Small intestine (tissue), 7 donors: ENCODE data around the gene GOLT1B. TPM values are rescaled to one million over a fixed set of nuclear protein-coding genes. Genes with fewer than 3 reads are reported as not detected.

Experiments
- DNase-seq, 2 donors: peaks; one replicate each; pipeline versions ENCODE4 v3.0.0 to v3.0.0-alpha.2; 2013
- FAIRE-seq: peaks from 2 replicates; lab custom pipeline; 2012; peaks lifted over from hg19 to GRCh38; lab: Jason Lieb, UNC
- H3K27ac ChIP-seq, 3 donors: one replicate each; pipeline ENCODE4 v1.5.1; 2013; ENCODE audit warnings: low read length in 2 of 3, mild to moderate bottlenecking in 2 of 3, control low read depth in 1 of 3, inconsistent platforms in 1 of 3, low read depth in 1 of 3, moderate library complexity in 1 of 3
- H3K27me3 ChIP-seq, 3 donors: one replicate each; pipeline ENCODE4 v1.6.1; 2013; ENCODE audit warnings: low read length in 3 of 3, inconsistent platforms in 1 of 3; ENCODE audit not compliant: control insufficient read depth in 3 of 3, insufficient read depth in 3 of 3
- H3K36me3 ChIP-seq, 3 donors: one replicate each; pipeline ENCODE4 v1.6.1; 2013; ENCODE audit warnings: low read length in 3 of 3, inconsistent platforms in 1 of 3, low read depth in 1 of 3, mild to moderate bottlenecking in 1 of 3, moderate library complexity in 1 of 3; ENCODE audit not compliant: control insufficient read depth in 3 of 3, insufficient read depth in 2 of 3
- H3K4me1 ChIP-seq, 3 donors: one replicate each; pipeline ENCODE4 v1.6.1; 2013; ENCODE audit warnings: low read length in 2 of 3, inconsistent platforms in 1 of 3, low read depth in 1 of 3, mild to moderate bottlenecking in 1 of 3, moderate library complexity in 1 of 3; ENCODE audit not compliant: control insufficient read depth in 3 of 3, insufficient read depth in 2 of 3
- H3K4me3 ChIP-seq, 3 donors: one replicate each; pipeline ENCODE4 v1.5.1; 2013; ENCODE audit warnings: low read length in 3 of 3, control low read depth in 1 of 3, inconsistent platforms in 1 of 3, low read depth in 1 of 3, mild to moderate bottlenecking in 1 of 3, moderate library complexity in 1 of 3
- H3K9me3 ChIP-seq, 2 donors: one replicate each; pipeline ENCODE4 v1.6.1; 2013; ENCODE audit warnings: low read depth in 1 of 2, low read length in 1 of 2; ENCODE audit not compliant: control insufficient read depth in 2 of 2, insufficient read depth in 1 of 2
- WGBS, 3 donors: extraction: QIAGEN DNeasy Blood & Tissue Kit; methylation state at CpG; one replicate each; pipeline ENCODE4 v1.1.7; 2013; 5-methylcytosine and 5-hydroxymethylcytosine counted together
- polyA plus RNA-seq, 4 donors: library from polyadenylated mRNA; stranded (reverse) in 3 of 4; unstranded in 1 of 4; fragments of 200-250 nt in 3 of 4; fragments of 120-200 nt in 1 of 4; gene quantifications; one replicate each; pipeline versions ENCODE4 v1.2.1 to v1.2.3, GENCODE V29; 2013
- donor health status: healthy with polysubstance abuse.
- donor health status: control.
- donor health status: control.
- donor health status: Bipolar disorder and iron deficiency.
- donor health status: healthy.

Gene GOLT1B
- polyA plus RNA-seq, 4 donors: 9.4 to 26.2 (median 12.9) TPM

DNA sequence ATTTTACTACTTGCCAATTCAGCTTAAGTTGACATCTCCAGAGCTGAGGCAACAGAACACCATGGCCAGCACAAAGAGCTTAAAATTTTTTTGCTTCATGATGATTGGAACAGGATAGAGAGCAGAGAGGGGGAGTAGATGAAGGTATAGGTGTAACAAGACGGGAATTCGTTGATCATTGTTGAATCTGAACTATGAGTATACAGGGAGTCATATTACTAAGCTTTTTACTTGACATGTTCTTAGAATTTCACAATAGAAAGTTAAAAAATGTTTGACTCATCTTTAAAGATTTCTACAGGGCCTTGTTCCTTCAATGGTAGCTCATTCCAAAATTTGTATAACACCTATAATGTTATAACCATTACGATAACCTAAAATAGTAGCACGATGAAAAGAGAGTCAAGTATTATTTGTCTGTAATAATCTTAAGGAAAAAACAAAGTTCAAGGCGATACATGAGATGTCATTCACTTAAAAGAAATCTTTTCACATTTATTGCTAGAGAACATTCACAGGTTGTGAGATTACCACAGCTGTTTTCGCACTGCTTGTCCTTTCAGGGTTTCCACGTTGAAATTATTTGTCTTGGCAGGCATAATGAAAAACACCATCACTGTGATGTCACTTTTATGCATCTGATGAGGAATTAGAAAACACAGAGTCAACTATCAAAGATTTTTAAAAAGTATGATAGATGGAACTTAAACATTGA is 58.4 kb downstream of the GOLT1B start:
- no peak overlapping the region for H3K27ac ChIP-seq
- H3K27me3 ChIP-seq: no peaks in the 10 kb centered on the region
- 60 to 77% (median 70%) methylated on average over 7 of the region's 7 CpGs for WGBS, 3 donors
- FAIRE-seq: no peak
- H3K4me1 ChIP-seq: no peaks in the 10 kb centered on the region
- no peak for DNase-seq
- no peak overlapping the region for H3K4me3 ChIP-seq
- no peaks in the 10 kb centered on the region for H3K36me3 ChIP-seq
- no peaks in the 10 kb centered on the region for H3K9me3 ChIP-seq

DNA sequence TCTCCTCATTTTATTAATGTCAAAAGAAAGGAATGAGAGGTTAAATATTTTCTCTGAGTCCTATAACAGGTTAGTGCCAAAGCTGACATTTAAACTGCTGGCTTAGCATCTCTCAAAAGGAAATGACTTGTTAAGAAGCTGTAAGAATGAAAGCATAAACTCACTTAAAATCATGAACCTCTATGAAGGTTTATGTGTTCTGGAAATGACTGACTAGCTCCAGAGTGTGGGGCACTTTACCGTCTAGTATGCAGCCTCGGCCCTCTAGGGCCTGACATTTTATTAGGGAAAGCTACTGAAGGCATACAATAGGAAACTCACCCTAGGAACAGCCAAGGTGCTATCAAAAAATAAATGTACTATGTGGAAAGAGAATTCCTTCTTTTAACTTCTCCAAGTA is 59.6 kb downstream of the GOLT1B start:
- Histone ChIP-seq H3K36me3 (no peaks in the 10 kb centered on the region), H3K9me3 (no peaks in the 10 kb centered on the region), H3K4me3 (no peak overlapping the region), H3K4me1 (no peaks in the 10 kb centered on the region), H3K27me3 (no peaks in the 10 kb centered on the region), H3K27ac (no peak overlapping the region)
- FAIRE-seq (no peak), DNase-seq (peak in 1 of 2 donors; percentile 5)
- WGBS, 3 donors: 24 to 45% (median 30%) methylated on average over 2 of the region's 2 CpGs

DNA sequence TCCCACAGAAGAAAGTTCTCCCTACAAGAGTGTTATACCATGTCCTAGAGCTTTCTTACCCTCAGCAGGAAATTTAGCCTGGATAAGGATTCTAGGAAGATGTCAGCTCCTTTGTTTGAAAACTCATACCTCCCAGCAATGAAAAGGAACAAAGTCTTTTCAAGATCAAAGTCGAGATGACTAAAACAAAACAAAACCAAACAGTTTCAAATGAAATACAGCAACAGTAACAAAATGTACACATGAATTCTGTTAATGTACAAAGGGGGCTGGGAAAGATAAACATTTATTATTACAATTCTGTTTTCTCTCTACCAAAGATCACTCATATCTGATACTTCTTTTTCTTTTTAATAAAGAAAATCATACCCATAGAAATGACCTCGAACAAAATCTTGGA is 61.3 kb downstream of the GOLT1B start:
- peak; percentile 26 for FAIRE-seq
- Histone ChIP-seq H3K9me3 (no peaks in the 10 kb centered on the region), H3K36me3 (no peaks in the 10 kb centered on the region), H3K27ac (no peak overlapping the region), H3K4me3 (no peak overlapping the region), H3K27me3 (no peaks in the 10 kb centered on the region), H3K4me1 (peaks cover 0 to 3% (median 0%) of the 10 kb centered on the region in 3 donors)
- no peak for DNase-seq
- WGBS, 3 donors: 46 to 59% (median 53%) methylated on average over 2 of the region's 2 CpGs

DNA sequence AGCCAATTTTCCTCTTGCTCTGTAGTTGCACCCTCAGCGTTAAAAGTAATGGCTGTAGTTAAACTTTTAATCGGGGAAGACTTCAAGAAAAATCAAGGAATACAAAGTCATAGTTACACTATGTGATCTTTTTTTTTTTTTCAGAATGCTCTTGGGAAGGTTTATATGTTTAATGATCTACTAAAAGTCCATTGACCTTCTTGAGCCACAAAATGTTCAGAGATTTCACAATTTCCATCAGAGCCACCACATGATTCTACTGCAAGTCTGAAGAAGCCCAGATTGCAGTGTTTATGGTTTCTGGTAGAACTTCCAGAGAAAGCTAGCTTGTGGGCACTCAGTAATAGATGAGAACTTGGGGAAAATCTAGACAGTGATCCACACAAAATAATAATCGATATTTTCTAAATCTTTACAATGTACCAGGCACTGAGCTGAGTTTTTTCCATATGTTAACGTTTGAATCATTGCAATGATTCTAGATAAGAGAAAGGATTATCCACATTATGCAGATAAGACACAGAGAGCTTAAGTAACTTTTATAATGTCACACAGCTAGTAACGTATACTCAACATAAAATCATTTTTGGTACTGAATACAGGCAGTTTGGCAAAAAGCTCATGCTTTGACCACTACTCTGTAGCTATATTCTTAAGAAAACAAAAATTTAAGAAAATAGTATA is 64.8 kb downstream of the GOLT1B start:
- H3K9me3 ChIP-seq: no peaks in the 10 kb centered on the region
- WGBS, 3 donors: 66 to 79% (median 71%) methylated on average over 5 of the region's 5 CpGs
- FAIRE-seq: no peak
- peak in 1 of 2 donors; percentile 68 for DNase-seq
- peak overlapping the region in 1 of 3 donors; percentile 25 for H3K27ac ChIP-seq
- no peaks in the 10 kb centered on the region for H3K27me3 ChIP-seq
- H3K4me1 ChIP-seq: peaks cover 0 to 3% (median 0%) of the 10 kb centered on the region in 3 donors
- no peak overlapping the region for H3K4me3 ChIP-seq
- no peaks in the 10 kb centered on the region for H3K36me3 ChIP-seq

DNA sequence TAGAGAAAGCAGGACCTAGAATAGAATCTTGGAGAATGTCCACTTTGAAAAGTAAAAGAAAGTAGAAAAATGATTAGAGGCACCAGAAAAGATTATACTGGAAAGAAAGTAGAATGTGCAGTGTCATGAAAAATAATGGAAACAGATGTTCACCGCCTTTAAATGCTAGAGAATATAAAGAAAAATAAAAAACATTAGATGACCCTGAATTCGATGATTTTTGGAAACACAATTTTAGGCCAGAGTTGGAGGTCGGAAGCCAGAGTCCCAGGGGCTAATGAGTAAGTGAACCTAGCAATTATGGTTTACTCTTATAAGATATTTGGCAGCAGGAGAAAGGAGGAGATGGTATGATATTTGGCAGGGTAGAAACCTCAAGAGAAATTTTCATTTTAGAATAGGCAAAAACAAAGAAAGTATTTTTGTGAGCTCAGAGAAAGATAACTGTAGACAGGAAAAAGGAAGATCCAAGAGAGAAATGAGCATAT is 65.4 kb downstream of the GOLT1B start:
- WGBS, 3 donors: 89 to 91% (median 91%) methylated on average over 3 of the region's 3 CpGs
- FAIRE-seq: no peak
- no peak overlapping the region for H3K4me3 ChIP-seq
- H3K27ac ChIP-seq: peak overlapping the region in 1 of 3 donors; percentile 25
- no peak for DNase-seq
- H3K27me3 ChIP-seq: no peaks in the 10 kb centered on the region
- no peaks in the 10 kb centered on the region for H3K36me3 ChIP-seq
- H3K9me3 ChIP-seq: no peaks in the 10 kb centered on the region
- peaks cover 0 to 3% (median 0%) of the 10 kb centered on the region in 3 donors for H3K4me1 ChIP-seq

Other genes starting within 250 kb of the GOLT1B start
- under 1 TPM in 2 of 4 donors, not detected in 2; 0.01 to 0.10 TPM for gene SLCO1A2, start 166.9 kb upstream of the GOLT1B start, polyA plus RNA-seq
- 1 to 10 TPM in 2 of 4 donors, not detected in 2; 1.4 to 3.4 TPM for gene IAPP, start 128.9 kb upstream of the GOLT1B start, polyA plus RNA-seq
- gene PYROXD1, start 64.1 kb upstream of the GOLT1B start, polyA plus RNA-seq: 10 to 100 TPM; 18.0 to 29.3 (median 26.2) TPM
- gene RECQL, start 154 bp upstream of the GOLT1B start, polyA plus RNA-seq: 10 to 100 TPM in 2 of 4 donors, 1 to 10 TPM in 2; 5.7 to 18.7 (median 11.4) TPM
- gene SPX, start 24.5 kb downstream of the GOLT1B start, polyA plus RNA-seq: under 1 TPM in 2 of 4 donors, not detected in 2; 0.28 to 0.58 TPM
- gene GYS2, start 103.1 kb downstream of the GOLT1B start, polyA plus RNA-seq: under 1 TPM in 2 of 4 donors, not detected in 2; 0.01 to 0.03 TPM
- 100 to 1,000 TPM in 3 of 4 donors, 10 to 100 TPM in 1; 19.5 to 513 (median 154) TPM for gene LDHB, start 156.1 kb downstream of the GOLT1B start, polyA plus RNA-seq